Measurements from ENCODE around the gene VEGFB. TPM values are rescaled to one million over a fixed set of nuclear protein-coding genes. Genes with fewer than 3 reads are reported as not detected.
A peak's percentile ranks its signal among the peaks of the same experiment; 100 is the strongest.

The VEGFB gene
- total and polyA plus RNA-seq, 2 donors from 2014 or later: 77.6 to 157 TPM

DNA sequence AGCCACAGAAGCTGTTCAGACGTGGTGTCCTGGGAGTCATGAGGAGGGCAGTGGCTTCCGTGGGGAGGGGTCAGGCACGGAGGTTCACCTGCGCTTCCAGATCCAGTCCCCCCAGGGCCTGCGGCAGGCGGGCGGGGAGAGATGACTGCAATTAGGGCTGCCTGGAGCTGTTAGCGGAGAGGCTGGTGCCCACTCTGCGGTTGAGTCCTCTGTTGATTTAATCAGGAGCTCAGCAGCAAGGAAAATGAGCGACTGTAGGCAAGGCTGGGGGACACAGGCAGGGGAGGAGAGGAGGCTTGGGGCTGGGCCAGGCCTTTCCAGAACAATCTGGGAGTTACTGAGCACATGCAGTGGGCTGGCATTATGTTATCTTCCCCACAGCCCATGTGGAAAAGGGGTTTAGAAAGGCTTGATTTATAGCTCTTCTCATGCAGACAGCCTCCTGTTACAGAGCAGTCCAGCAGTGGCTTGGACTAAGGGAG lies 30.0 kb downstream of the VEGFB start:
- Histone ChIP-seq H3K9ac (ENCODE audit: low read length in 3 of 3) (no peak overlapping the region), H3K27ac (ENCODE audit: low read depth in 2 of 2, low read length in 2 of 2) (no peak overlapping the region), H3K36me3 (ENCODE audit: control insufficient read depth in 2 of 3, insufficient read depth in 3 of 3, low read length in 3 of 3) (peaks cover 0 to 8% (median 0%) of the 10 kb centered on the region in 3 donors), H3K4me3 (ENCODE audit: low read length in 3 of 3) (no peak overlapping the region), H3K9me3 (ENCODE audit: control insufficient read depth in 2 of 3, insufficient read depth in 1 of 3, low read length in 3 of 3) (no peaks in the 10 kb centered on the region), H3K27me3 (ENCODE audit: control insufficient read depth, insufficient read depth, low read length) (no peaks in the 10 kb centered on the region), H3K4me1 (ENCODE audit: control insufficient read depth in 2 of 3, insufficient read depth in 2 of 3, low read depth in 1 of 3, low read length in 3 of 3) (peaks cover 0 to 14% (median 9%) of the 10 kb centered on the region in 3 donors)
- FAIRE-seq: no peak
- no peak for TF ChIP-seq CTCF (IDR thresholded peaks at IDR 0.05; ENCODE audit: borderline replicate concordance, extremely low read depth, insufficient read depth)
- peak in 1 of 5 donors; percentile 69 for DNase-seq
- intact Hi-C loops (cut with DNase I): no loop called here

DNA sequence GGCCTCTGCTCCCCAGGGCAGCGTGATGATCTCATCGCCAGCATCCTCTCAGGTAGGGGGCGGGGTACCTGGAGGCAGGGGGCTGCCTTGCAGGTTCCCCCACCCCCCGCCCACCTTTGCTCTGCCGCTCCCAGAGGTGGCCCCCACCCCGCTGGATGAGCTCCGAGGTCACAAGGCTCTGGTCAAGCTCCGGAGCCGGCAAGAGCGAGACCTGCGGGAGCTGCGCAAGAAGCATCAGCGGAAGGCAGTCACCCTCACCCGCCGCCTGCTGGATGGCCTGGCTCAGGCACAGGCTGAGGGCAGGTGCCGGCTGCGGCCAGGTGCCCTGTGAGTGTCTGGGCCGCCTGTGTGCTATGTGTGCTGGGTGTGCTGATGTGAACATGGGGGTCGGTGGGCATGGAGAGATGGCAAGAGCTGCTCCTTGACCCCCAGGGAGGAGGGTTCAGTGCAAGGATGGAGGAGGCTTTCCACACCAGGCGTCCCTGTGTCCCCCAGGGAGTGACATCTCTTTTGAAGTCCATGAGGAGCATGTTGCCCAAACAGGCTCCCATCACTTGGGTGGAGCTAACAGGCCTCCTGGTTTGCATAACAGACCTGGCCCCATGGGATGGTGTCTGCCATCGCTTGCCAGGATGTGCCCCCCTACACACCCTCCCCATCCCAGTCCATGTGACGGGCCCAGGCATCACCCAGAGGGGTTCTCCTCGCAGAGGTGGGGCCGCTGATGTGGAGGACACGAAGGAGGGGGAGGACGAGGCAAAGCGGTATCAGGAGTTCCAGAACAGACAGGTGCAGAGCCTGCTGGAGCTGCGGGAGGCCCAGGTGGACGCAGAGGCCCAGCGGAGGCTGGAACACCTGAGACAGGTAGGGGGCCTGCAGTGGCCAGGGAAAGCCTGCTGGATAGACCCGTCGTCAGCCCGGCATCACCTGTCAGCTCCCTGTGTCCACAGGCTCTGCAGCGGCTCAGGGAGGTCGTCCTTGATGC lies 31.1 kb downstream of the VEGFB start:
- intact Hi-C loops (cut with DNase I): no loop called here
- H3K27me3 ChIP-seq (ENCODE audit: control insufficient read depth, insufficient read depth, low read length): no peaks in the 10 kb centered on the region
- H3K36me3 ChIP-seq (ENCODE audit: control insufficient read depth in 2 of 3, insufficient read depth in 3 of 3, low read length in 3 of 3): peaks cover 0 to 4% (median 0%) of the 10 kb centered on the region in 3 donors
- H3K9me3 ChIP-seq (ENCODE audit: control insufficient read depth in 2 of 3, insufficient read depth in 1 of 3, low read length in 3 of 3): no peaks in the 10 kb centered on the region
- no peak for TF ChIP-seq CTCF (IDR thresholded peaks at IDR 0.05; ENCODE audit: borderline replicate concordance, extremely low read depth, insufficient read depth)
- no peak overlapping the region for H3K4me3 ChIP-seq (ENCODE audit: low read length in 3 of 3)
- no peak overlapping the region for H3K27ac ChIP-seq (ENCODE audit: low read depth in 2 of 2, low read length in 2 of 2)
- peak in 1 of 5 donors; percentile 66 for DNase-seq
- H3K9ac ChIP-seq (ENCODE audit: low read length in 3 of 3): no peak overlapping the region
- no peak for FAIRE-seq
- H3K4me1 ChIP-seq (ENCODE audit: control insufficient read depth in 2 of 3, insufficient read depth in 2 of 3, low read depth in 1 of 3, low read length in 3 of 3): peaks cover 0 to 14% (median 9%) of the 10 kb centered on the region in 3 donors

DNA sequence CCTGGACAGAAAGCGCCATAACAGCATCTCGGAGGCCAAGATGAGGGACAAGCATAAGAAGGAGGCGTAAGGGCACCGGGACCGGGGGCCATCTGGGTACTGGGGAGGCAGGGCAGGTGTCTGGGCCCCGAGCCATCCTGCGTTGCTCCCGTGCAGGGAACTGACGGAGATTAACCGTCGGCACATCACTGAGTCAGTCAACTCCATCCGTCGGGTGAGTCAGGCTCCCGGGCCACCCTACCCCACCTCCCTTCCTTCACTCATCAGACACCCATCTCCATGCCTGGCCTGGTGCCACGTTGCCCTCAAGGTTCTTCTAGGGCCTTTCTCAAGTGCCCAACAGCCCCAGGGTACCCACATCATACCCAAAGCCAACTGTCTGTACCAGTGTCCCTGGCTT lies 32.0 kb downstream of the VEGFB start:
- no peaks in the 10 kb centered on the region for H3K9me3 ChIP-seq (ENCODE audit: control insufficient read depth in 2 of 3, insufficient read depth in 1 of 3, low read length in 3 of 3)
- no peak for TF ChIP-seq CTCF (IDR thresholded peaks at IDR 0.05; ENCODE audit: borderline replicate concordance, extremely low read depth, insufficient read depth)
- peaks cover 0 to 4% (median 0%) of the 10 kb centered on the region in 3 donors for H3K36me3 ChIP-seq (ENCODE audit: control insufficient read depth in 2 of 3, insufficient read depth in 3 of 3, low read length in 3 of 3)
- H3K27me3 ChIP-seq (ENCODE audit: control insufficient read depth, insufficient read depth, low read length): no peaks in the 10 kb centered on the region
- no peak overlapping the region for H3K27ac ChIP-seq (ENCODE audit: low read depth in 2 of 2, low read length in 2 of 2)
- FAIRE-seq: no peak
- DNase-seq: no peak
- intact Hi-C loops (cut with DNase I): no loop called here
- no peak overlapping the region for H3K4me3 ChIP-seq (ENCODE audit: low read length in 3 of 3)
- H3K9ac ChIP-seq (ENCODE audit: low read length in 3 of 3): no peak overlapping the region
- peaks cover 0 to 14% (median 9%) of the 10 kb centered on the region in 3 donors for H3K4me1 ChIP-seq (ENCODE audit: control insufficient read depth in 2 of 3, insufficient read depth in 2 of 3, low read depth in 1 of 3, low read length in 3 of 3)

Measured in kidney (tissue), 14 donors.